Vagina (tissue), 2 donors: ENCODE data around the gene XPNPEP1. TPM values are rescaled to one million over a fixed set of nuclear protein-coding genes. Genes with fewer than 3 reads are reported as not detected.

ENCODE experiments used
- DNase-seq, 2 donors: peaks; one replicate each; pipeline ENCODE4 v3.0.0-alpha.2; 2017; ENCODE audit errors: extremely low spot score in 2 of 2
- H3K27ac ChIP-seq: fragments of 200-600 bp; sonication (generic); one replicate; pipeline ENCODE4 v1.5.1; 2019
- H3K27me3 ChIP-seq: fragments of 200-600 bp; sonication (generic); one replicate; pipeline ENCODE4 v1.5.1; 2019
- H3K36me3 ChIP-seq, 2 donors: fragments of 200-600 bp; sonication (generic); one replicate each; pipeline ENCODE4 v1.5.1; 2017 to 2019
- H3K4me1 ChIP-seq: fragments of 200-600 bp; sonication (generic); one replicate; pipeline ENCODE4 v1.5.1; 2019
- H3K4me3 ChIP-seq, 2 donors: fragments of 200-600 bp; sonication (generic); 1 replicate in 1 of 2; 2 replicates in 1 of 2; pipeline ENCODE4 v1.5.1; 2016 to 2019
- H3K9me3 ChIP-seq: fragments of 200-600 bp; sonication (generic); one replicate; pipeline ENCODE4 v1.5.1; 2019
- CTCF ChIP-seq, 3 experiments: fragments of 450-650 bp in 2 of 3; fragments of 200-600 bp in 1 of 3; sonication (generic) in 1 of 3; IDR thresholded peaks; one replicate each; pipeline ENCODE4 v1.5.1; 2017 to 2019; ENCODE audit warnings: antibody characterized with exemption in 3 of 3, mild to moderate bottlenecking in 2 of 3, moderate library complexity in 2 of 3
- POLR2A ChIP-seq, 2 donors: fragments of 450-650 bp; IDR thresholded peaks; one replicate each; pipeline ENCODE4 v1.6.1; 2017; ENCODE audit warnings: antibody characterized with exemption in 2 of 2, mild to moderate bottlenecking in 2 of 2, moderate library complexity in 2 of 2
- POLR2AphosphoS5 ChIP-seq, 2 donors: sonication (generic); formaldehyde crosslinking; IDR thresholded peaks; one replicate each; pipeline ENCODE4 v1.9.0; 2017; ENCODE audit warnings: antibody characterized with exemption in 2 of 2, mild to moderate bottlenecking in 2 of 2, low read depth in 1 of 2; ENCODE audit not compliant: insufficient read depth in 1 of 2
- intact Hi-C: fragments of 100-400 bp; cut with DNase I; formaldehyde crosslinking; loops from one replicate; pipeline ENCODE4 v1.15.1; 2023
- small RNA-seq: library from RNA; depleted of rRNA; stranded (forward); fragments of <200 nt; gene quantifications from one replicate; pipeline ENCODE3, GENCODE V24; 2016
- total RNA-seq: library from RNA; depleted of rRNA; stranded (reverse); fragments of >200 nt; gene quantifications from one replicate; pipeline ENCODE4 v1.2.3, GENCODE V29; 2016

XPNPEP1 gene
- total RNA-seq, 1 donor from 2014 or later = 90.4 TPM

GRCh38 chr10:109820620-109821405 lies 102.5 kb downstream of the XPNPEP1 start:
- Histone ChIP-seq H3K4me3 (no peak overlapping the region), H3K4me1 (no peaks in the 10 kb centered on the region), H3K27me3 (no peaks in the 10 kb centered on the region), H3K27ac (no peak overlapping the region), H3K36me3 (no peaks in the 10 kb centered on the region), H3K9me3 (no peaks in the 10 kb centered on the region)
- DNase-seq = no peak
- intact Hi-C loops = no loop called here
- TF ChIP-seq POLR2A (IDR thresholded peaks at IDR 0.05) (no peak), CTCF (IDR thresholded peaks at IDR 0.05) (no peak), POLR2AphosphoS5 (IDR thresholded peaks at IDR 0.05; ENCODE audit: insufficient read depth in 1 of 2, low read depth in 1 of 2) (no peak)

- Histone ChIP-seq H3K4me1 (no peaks in the 10 kb centered on the region), H3K27me3 (no peaks in the 10 kb centered on the region), H3K36me3 (no peaks in the 10 kb centered on the region), H3K9me3 (no peaks in the 10 kb centered on the region), H3K27ac (no peak overlapping the region), H3K4me3 (no peak overlapping the region)
- DNase-seq = no peak
- no peak for TF ChIP-seq POLR2AphosphoS5 (IDR thresholded peaks at IDR 0.05; ENCODE audit: insufficient read depth in 1 of 2, low read depth in 1 of 2)
- TF ChIP-seq CTCF (IDR thresholded peaks at IDR 0.05) = no peak
- no peak for TF ChIP-seq POLR2A (IDR thresholded peaks at IDR 0.05)
- intact Hi-C loops = no loop called here
Measured at GRCh38 chr10:109819807-109820206, 103.5 kb downstream of the XPNPEP1 start.

Small RNA genes lying within 50 kb of the gene (small RNA-seq; reads per million reads assigned to genes)
- gene RNU4-5P = not detected

Other genes with a start within 250 kb of the XPNPEP1 start
- 114 TPM for gene ADD3, start 84.5 kb upstream of the XPNPEP1 start, total RNA-seq